ENCODE data around the gene NUAK2. TPM values are rescaled to one million over a fixed set of nuclear protein-coding genes. Genes with fewer than 3 reads are reported as not detected.
"Not testable (repeated sequence)": the region's sequence is repeated elsewhere in the genome, so short reads cannot be mapped to it uniquely, and the experiment has no call there.

Gene NUAK2
- total RNA-seq, 1 experiment from 2014 or later, result 25.7 TPM

DNA sequence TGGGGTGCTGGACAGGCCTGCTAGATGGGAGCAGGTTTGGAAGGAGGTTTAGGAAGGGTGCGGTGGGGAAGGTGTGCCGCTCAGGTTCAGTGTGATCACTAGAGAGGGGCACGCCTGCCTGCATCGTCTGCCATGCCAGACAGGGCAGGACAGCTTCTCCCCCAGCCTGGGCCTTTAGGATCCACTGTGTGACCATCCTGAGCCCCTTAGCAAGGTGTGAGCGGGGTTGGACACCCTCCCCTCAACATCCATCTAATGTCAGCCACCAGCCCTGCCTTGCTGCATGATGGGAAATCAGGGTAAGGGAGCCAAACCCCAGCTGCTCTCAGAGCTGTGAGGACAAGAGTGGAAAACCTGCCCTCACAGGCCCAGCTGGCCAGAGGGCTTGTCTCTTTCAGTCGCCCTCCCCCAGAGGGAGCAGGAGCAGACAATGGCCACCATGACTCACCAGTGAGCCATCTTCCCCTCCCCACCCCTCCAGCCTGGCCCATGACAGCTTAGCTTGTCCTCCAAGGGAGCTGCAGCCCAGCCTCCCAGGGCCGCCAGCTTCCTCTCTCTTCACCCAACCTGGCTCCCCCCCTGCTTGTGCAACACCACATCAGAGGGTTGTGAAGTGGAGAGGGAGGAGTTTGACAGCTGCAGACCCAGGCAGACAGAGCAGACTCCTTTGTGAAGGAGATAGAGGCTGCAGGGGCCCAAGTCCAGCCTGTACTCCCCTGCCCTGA, 37.0 kb downstream of the NUAK2 start:
- Mint-ChIP-seq H3K27ac (ENCODE audit: unreplicated experiment) (peak overlapping the region; percentile 69), H3K4me3 (ENCODE audit: unreplicated experiment) (peak overlapping the region; percentile 38), H3K36me3 (ENCODE audit: insufficient read depth, unreplicated experiment) (no peaks in the 10 kb centered on the region), H3K9me3 (ENCODE audit: unreplicated experiment) (no peaks in the 10 kb centered on the region), H3K4me1 (ENCODE audit: low read depth, unreplicated experiment) (peaks cover 41% of the 10 kb centered on the region), H3K27me3 (ENCODE audit: insufficient read depth, unreplicated experiment) (no peaks in the 10 kb centered on the region)
- intact Hi-C loops (cut with micrococcal nuclease; ENCODE audit: unreplicated experiment), result loop anchor here (1.0 kb wide), 3 partner anchors 11 to 34 kb away; no protein-coding TSS in a partner anchor
- TF ChIP-seq, protein P1, sequence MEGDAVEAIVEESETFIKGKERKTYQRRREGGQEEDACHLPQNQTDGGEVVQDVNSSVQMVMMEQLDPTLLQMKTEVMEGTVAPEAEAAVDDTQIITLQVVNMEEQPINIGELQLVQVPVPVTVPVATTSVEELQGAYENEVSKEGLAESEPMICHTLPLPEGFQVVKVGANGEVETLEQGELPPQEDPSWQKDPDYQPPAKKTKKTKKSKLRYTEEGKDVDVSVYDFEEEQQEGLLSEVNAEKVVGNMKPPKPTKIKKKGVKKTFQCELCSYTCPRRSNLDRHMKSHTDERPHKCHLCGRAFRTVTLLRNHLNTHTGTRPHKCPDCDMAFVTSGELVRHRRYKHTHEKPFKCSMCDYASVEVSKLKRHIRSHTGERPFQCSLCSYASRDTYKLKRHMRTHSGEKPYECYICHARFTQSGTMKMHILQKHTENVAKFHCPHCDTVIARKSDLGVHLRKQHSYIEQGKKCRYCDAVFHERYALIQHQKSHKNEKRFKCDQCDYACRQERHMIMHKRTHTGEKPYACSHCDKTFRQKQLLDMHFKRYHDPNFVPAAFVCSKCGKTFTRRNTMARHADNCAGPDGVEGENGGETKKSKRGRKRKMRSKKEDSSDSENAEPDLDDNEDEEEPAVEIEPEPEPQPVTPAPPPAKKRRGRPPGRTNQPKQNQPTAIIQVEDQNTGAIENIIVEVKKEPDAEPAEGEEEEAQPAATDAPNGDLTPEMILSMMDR (IDR thresholded peaks at IDR 0.05; ENCODE audit: insufficient read depth in 1 of 2, low read depth in 1 of 2, low read length in 1 of 2, severe bottlenecking in 1 of 2, unreplicated experiment in 1 of 2), result peak in 1 of 2 experiments; percentile 28
- DNase-seq, result peak; percentile 95 to 98
- Histone ChIP-seq H3K9me3 (no peaks in the 10 kb centered on the region), H3K4me1 (peaks cover 35% of the 10 kb centered on the region), H3K4me3 (ENCODE audit: low read depth, low read length) (no peak overlapping the region), H3K36me3 (ENCODE audit: control insufficient read depth, insufficient read depth, low read length) (no peaks in the 10 kb centered on the region), H3K27me3 (replicated peaks; ENCODE audit: control insufficient read depth, insufficient read depth, low read length) (no peaks in the 10 kb centered on the region)
- BruUV-seq (replicated peaks), result no TSS peak
- ChIA-PET CTCF (interaction anchor here (0.6 to 2.6 kb wide), 16 partner anchors 10 to 478 kb away, joined by 3 to 30 read pairs (median 4); partner anchors contain the start of gene NUAK2), POLR2A (interaction anchor here (0.6 to 1.5 kb wide), 9 partner anchors 9 to 57 kb away, joined by 3 to 22 read pairs (median 6); partner anchors contain the start of genes NUAK2 and TMCC2)

DNA sequence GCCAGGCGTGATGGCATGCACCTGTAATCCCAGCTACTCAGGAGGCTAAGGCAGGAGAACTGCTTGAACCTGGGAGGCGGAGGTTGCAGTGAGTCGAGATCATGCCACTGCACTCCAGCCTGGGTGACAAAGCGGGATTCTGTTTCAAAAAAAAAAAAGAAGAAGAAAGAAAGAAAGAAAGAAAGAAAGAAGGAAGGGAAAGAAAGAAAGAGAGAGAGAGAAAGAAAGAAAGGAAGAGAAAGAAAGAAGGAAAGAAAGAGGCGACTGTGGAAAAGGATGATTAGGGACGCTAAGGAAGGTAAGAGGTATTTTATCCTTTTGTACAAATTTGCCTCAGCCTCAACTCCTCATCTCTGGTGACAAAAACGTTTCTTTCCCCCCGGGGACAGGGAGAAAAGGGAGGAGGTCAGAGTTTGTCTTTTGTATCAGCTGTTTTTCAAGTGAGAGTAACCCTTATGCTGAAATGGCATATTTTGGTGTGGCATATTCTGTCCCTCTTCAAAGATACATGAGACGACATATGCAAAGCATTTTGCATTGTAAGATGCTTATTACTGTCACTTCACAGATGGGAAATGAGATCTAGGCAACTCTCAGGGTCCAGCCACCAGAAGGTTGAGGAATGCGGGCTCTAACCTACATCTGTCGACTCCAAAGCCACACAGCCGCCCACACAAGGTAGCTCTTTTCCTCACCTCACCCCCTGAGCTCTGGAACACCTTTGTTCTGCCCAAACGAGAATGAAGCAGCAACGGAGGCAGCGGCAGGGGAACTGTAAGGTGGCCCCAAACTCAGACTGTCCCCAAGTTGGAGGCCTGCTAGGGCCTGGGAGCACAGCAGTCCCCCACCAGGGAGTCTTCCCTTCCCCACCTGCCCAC, 38.0 kb downstream of the NUAK2 start:
- Mint-ChIP-seq H3K27me3 (ENCODE audit: insufficient read depth, unreplicated experiment) (no peaks in the 10 kb centered on the region), H3K4me1 (ENCODE audit: low read depth, unreplicated experiment) (peaks cover 46% of the 10 kb centered on the region), H3K36me3 (ENCODE audit: insufficient read depth, unreplicated experiment) (no peaks in the 10 kb centered on the region), H3K27ac (ENCODE audit: unreplicated experiment) (peak overlapping the region; percentile 69), H3K9me3 (ENCODE audit: unreplicated experiment) (no peaks in the 10 kb centered on the region), H3K4me3 (ENCODE audit: unreplicated experiment) (no peak overlapping the region)
- POLR2A ChIA-PET, result interaction anchor here (1.5 kb wide), 2 partner anchors 10 to 17 kb away, joined by 12 to 22 read pairs; no protein-coding TSS in a partner anchor
- TF ChIP-seq, protein P1 (IDR thresholded peaks at IDR 0.05; ENCODE audit: insufficient read depth in 1 of 2, low read depth in 1 of 2, low read length in 1 of 2, severe bottlenecking in 1 of 2, unreplicated experiment in 1 of 2), result no peak
- Histone ChIP-seq H3K36me3 (ENCODE audit: control insufficient read depth, insufficient read depth, low read length) (no peaks in the 10 kb centered on the region), H3K9me3 (no peaks in the 10 kb centered on the region), H3K27me3 (replicated peaks; ENCODE audit: control insufficient read depth, insufficient read depth, low read length) (no peaks in the 10 kb centered on the region), H3K4me3 (ENCODE audit: low read depth, low read length) (no peak overlapping the region), H3K4me1 (peaks cover 35% of the 10 kb centered on the region)
- BruUV-seq (replicated peaks), result no TSS peak
- intact Hi-C loops (cut with micrococcal nuclease; ENCODE audit: unreplicated experiment), result loop anchor here (1.0 kb wide), 3 partner anchors 10 to 35 kb away; no protein-coding TSS in a partner anchor
- no peak for DNase-seq
- CTCF ChIA-PET, result interaction anchor here (0.9 to 2.6 kb wide), 5 partner anchors 10 to 44 kb away, joined by 3 to 30 read pairs (median 17); no protein-coding TSS in a partner anchor

GRCh38 chr1:205280666-205281395, 40.7 kb downstream of the NUAK2 start:
- CTCF ChIA-PET; H3K4me3 Mint-ChIP-seq (ENCODE audit: unreplicated experiment); H3K27me3 Mint-ChIP-seq (ENCODE audit: insufficient read depth, unreplicated experiment); H3K9me3 ChIP-seq; H3K36me3 Mint-ChIP-seq (ENCODE audit: insufficient read depth, unreplicated experiment); intact Hi-C loops (cut with micrococcal nuclease; ENCODE audit: unreplicated experiment); H3K36me3 ChIP-seq (ENCODE audit: control insufficient read depth, insufficient read depth, low read length); DNase-seq; H3K27me3 ChIP-seq (replicated peaks; ENCODE audit: control insufficient read depth, insufficient read depth, low read length); POLR2A ChIA-PET; H3K4me3 ChIP-seq (ENCODE audit: low read depth, low read length); BruUV-seq (replicated peaks); H3K9me3 Mint-ChIP-seq (ENCODE audit: unreplicated experiment): not testable (repeated sequence)
- H3K27ac Mint-ChIP-seq (ENCODE audit: unreplicated experiment), result peak overlapping the region; percentile 63
- peaks cover 30% of the 10 kb centered on the region for H3K4me1 ChIP-seq
- H3K4me1 Mint-ChIP-seq (ENCODE audit: low read depth, unreplicated experiment), result peaks cover 31% of the 10 kb centered on the region
